ENCODE data around the gene RHBDL1.

DNA sequence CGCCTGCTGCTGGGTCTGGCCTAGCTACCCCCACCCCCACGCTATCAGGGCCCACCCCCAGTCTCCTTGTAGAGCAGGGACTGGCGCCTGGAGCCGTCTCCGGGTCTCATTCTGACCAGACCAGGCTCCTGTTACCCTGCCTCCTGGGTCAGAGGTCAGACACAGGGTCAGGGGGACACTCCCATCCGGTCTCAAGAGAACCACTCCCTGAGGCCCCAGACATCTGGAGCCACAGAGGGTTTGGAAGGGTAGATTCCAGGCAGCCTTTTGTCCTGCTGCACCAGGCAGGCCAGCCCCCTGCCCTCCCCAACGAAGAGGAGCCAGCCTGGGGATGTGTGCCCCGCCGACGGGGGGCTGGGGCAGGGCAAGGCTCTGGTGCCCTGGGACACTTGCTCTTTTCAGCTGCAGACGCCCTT lies 45.6 kb upstream of the RHBDL1 start:
- TF ChIP-seq, protein P1, sequence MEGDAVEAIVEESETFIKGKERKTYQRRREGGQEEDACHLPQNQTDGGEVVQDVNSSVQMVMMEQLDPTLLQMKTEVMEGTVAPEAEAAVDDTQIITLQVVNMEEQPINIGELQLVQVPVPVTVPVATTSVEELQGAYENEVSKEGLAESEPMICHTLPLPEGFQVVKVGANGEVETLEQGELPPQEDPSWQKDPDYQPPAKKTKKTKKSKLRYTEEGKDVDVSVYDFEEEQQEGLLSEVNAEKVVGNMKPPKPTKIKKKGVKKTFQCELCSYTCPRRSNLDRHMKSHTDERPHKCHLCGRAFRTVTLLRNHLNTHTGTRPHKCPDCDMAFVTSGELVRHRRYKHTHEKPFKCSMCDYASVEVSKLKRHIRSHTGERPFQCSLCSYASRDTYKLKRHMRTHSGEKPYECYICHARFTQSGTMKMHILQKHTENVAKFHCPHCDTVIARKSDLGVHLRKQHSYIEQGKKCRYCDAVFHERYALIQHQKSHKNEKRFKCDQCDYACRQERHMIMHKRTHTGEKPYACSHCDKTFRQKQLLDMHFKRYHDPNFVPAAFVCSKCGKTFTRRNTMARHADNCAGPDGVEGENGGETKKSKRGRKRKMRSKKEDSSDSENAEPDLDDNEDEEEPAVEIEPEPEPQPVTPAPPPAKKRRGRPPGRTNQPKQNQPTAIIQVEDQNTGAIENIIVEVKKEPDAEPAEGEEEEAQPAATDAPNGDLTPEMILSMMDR (IDR thresholded peaks at IDR 0.05; ENCODE audit: low read depth, low read length, missing input control) = no peak
- TF ChIP-seq TAF1 (conservative IDR thresholded peaks at IDR 0.05) (no peak), REST (IDR thresholded peaks at IDR 0.05) (no peak), YY1 (IDR thresholded peaks at IDR 0.05) (no peak), MAX (IDR thresholded peaks at IDR 0.05) (no peak)

Measured in liver (tissue), 3 donors.